ENCODE results near the gene PKP3.
A peak's percentile ranks its signal among the peaks of the same experiment; 100 is the strongest.

PKP3 gene

DNA sequence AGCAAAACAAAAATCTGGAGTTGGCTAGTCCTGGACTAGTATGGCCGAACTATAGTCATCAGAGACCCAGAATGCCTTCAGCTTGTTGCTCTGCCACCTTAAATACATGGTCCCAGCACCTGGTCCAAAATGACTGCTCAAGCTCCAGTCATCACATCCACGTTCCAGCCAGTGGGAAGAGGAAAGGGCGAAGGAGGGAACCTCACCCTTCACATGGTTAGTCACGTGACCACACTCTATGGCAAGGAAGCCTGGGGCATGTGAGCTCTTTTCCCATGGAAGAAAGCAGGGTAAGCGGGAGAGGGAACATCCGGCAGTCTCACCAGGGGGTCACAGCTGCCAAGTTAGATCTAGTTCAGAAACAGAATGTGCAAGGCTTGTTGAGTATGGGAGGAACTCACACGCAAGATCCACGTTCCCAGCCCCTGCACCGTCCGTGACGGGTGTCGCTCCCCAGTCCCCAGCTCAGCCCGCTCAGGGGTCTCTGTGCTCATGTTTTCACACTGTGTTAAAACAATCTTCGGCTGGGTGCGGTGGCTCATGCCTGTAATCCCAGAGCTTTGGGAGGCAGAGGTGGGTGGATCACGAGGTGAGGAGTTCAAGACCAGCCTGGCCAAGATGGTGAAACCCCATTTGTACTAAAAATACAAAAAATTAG lies 49.7 kb downstream of the PKP3 start:
- TF ChIP-seq, protein P1, sequence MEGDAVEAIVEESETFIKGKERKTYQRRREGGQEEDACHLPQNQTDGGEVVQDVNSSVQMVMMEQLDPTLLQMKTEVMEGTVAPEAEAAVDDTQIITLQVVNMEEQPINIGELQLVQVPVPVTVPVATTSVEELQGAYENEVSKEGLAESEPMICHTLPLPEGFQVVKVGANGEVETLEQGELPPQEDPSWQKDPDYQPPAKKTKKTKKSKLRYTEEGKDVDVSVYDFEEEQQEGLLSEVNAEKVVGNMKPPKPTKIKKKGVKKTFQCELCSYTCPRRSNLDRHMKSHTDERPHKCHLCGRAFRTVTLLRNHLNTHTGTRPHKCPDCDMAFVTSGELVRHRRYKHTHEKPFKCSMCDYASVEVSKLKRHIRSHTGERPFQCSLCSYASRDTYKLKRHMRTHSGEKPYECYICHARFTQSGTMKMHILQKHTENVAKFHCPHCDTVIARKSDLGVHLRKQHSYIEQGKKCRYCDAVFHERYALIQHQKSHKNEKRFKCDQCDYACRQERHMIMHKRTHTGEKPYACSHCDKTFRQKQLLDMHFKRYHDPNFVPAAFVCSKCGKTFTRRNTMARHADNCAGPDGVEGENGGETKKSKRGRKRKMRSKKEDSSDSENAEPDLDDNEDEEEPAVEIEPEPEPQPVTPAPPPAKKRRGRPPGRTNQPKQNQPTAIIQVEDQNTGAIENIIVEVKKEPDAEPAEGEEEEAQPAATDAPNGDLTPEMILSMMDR (conservative IDR thresholded peaks at IDR 0.05; ENCODE audit: control insufficient read depth, insufficient read depth, low read depth, low read length) = no peak
- no peak overlapping the region for H3K4me3 ChIP-seq (ENCODE audit: control insufficient read depth, low read depth, low read length)
- peak; percentile 65 for DNase-seq (ENCODE audit: low read depth)

- peak; percentile 33 for DNase-seq (ENCODE audit: low read depth)
- TF ChIP-seq, protein P1 (conservative IDR thresholded peaks at IDR 0.05; ENCODE audit: control insufficient read depth, insufficient read depth, low read depth, low read length) = no peak
Measured at GRCh38 chr11:444396-445144, 50.6 kb downstream of the PKP3 start.

GRCh38 chr11:445765-446588 lies 52.0 kb downstream of the PKP3 start:
- TF ChIP-seq, protein P1 (conservative IDR thresholded peaks at IDR 0.05; ENCODE audit: control insufficient read depth, insufficient read depth, low read depth, low read length) = no peak
- DNase-seq (ENCODE audit: low read depth) = no peak
- no peak overlapping the region for H3K4me3 ChIP-seq (ENCODE audit: control insufficient read depth, low read depth, low read length)

More at GRCh38 chr11:444396-445144, 50.6 kb downstream of the PKP3 start:
- no peak overlapping the region for H3K4me3 ChIP-seq (ENCODE audit: control insufficient read depth, low read depth, low read length)

DNA sequence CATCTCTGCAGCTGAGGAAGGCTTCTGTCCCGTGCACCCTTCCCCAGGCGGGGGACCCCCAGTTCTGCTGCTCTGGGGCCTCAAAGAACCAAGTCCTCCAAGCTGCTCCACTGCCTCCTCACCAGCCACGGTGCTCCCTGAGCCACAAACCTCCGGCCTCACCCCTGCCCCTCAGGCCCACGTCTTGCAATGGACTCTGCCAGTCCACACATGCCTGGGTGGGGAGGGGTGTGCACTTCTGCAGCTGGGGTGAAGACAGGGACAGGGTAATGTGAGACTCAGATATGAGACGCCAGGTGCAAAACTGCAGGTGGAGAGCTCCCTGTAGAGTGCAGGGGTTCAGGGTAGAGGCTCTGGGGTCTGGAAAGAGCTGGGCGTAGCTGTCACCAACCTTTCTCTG lies 52.9 kb downstream of the PKP3 start:
- H3K4me3 ChIP-seq (ENCODE audit: control insufficient read depth, low read depth, low read length) = no peak overlapping the region
- no peak for DNase-seq (ENCODE audit: low read depth)
- TF ChIP-seq, protein P1 (conservative IDR thresholded peaks at IDR 0.05; ENCODE audit: control insufficient read depth, insufficient read depth, low read depth, low read length) = no peak

GRCh38 chr11:447923-448731 lies 54.1 kb downstream of the PKP3 start:
- TF ChIP-seq, protein P1 (conservative IDR thresholded peaks at IDR 0.05; ENCODE audit: control insufficient read depth, insufficient read depth, low read depth, low read length) = peak; percentile 78

More at GRCh38 chr11:447923-448731, 54.1 kb downstream of the PKP3 start:
- H3K4me3 ChIP-seq (ENCODE audit: control insufficient read depth, low read depth, low read length) = peak overlapping the region; percentile 71
- DNase-seq (ENCODE audit: low read depth) = peak; percentile 90

Data from fibroblast of mammary gland (primary cell).